ENCODE data around the gene TRIM13. TPM values are rescaled to one million over a fixed set of nuclear protein-coding genes. Genes with fewer than 3 reads are reported as not detected.
A peak's percentile ranks its signal among the peaks of the same experiment; 100 is the strongest.

TRIM13 gene
- total and polyA plus RNA-seq, 2 donors (not counting 1 experiment from before 2014, with no cell fraction given): 21.1 to 24.4 TPM

GRCh38 chr13:50033725-50034124 lies 36.9 kb downstream of the TRIM13 start:
- Histone ChIP-seq H3K4me1 (ENCODE audit: control insufficient read depth, extremely low read depth, insufficient read depth, low read length) (peaks cover 2% of the 10 kb centered on the region), H3K27ac (ENCODE audit: insufficient read depth, low read length) (no peak overlapping the region), H3K4me3 (replicated peaks in 1 of 4; ENCODE audit: control extremely low read depth in 1 of 4, insufficient read depth in 1 of 4, low read depth in 3 of 4, low read length in 4 of 4) (no peak overlapping the region), H3K9me3 (ENCODE audit: control insufficient read depth, insufficient read depth, low read depth, low read length) (no peaks in the 10 kb centered on the region), H3K79me2 (ENCODE audit: control insufficient read depth, insufficient read depth, low read length) (no peaks in the 10 kb centered on the region), H3K27me3 (ENCODE audit: control insufficient read depth, insufficient read depth, low read length) (no peaks in the 10 kb centered on the region), H2AFZ (ENCODE audit: low read length) (no peak overlapping the region), H3K9ac (ENCODE audit: insufficient read depth, low read length) (no peak overlapping the region), H3K4me2 (ENCODE audit: extremely low read depth, insufficient read depth, low read length) (no peak overlapping the region), H3K36me3 (ENCODE audit: control insufficient read depth, insufficient read depth, low read length) (no peaks in the 10 kb centered on the region), H4K20me1 (ENCODE audit: control insufficient read depth, extremely low read depth, insufficient read depth, low read length) (no peaks in the 10 kb centered on the region)
- TF ChIP-seq, protein P1, sequence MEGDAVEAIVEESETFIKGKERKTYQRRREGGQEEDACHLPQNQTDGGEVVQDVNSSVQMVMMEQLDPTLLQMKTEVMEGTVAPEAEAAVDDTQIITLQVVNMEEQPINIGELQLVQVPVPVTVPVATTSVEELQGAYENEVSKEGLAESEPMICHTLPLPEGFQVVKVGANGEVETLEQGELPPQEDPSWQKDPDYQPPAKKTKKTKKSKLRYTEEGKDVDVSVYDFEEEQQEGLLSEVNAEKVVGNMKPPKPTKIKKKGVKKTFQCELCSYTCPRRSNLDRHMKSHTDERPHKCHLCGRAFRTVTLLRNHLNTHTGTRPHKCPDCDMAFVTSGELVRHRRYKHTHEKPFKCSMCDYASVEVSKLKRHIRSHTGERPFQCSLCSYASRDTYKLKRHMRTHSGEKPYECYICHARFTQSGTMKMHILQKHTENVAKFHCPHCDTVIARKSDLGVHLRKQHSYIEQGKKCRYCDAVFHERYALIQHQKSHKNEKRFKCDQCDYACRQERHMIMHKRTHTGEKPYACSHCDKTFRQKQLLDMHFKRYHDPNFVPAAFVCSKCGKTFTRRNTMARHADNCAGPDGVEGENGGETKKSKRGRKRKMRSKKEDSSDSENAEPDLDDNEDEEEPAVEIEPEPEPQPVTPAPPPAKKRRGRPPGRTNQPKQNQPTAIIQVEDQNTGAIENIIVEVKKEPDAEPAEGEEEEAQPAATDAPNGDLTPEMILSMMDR (conservative IDR thresholded peaks at IDR 0.05 in 1 of 2, IDR thresholded peaks at IDR 0.05 in 1 of 2; ENCODE audit: low read depth in 1 of 2, low read length in 2 of 2): no peak
- TF ChIP-seq EZH2 (IDR thresholded peaks at IDR 0.05; ENCODE audit: low read length, missing control alignments): no peak
- peak; percentile 55 to 61 for DNase-seq (ENCODE audit: low read depth in 2 of 2)

DNA sequence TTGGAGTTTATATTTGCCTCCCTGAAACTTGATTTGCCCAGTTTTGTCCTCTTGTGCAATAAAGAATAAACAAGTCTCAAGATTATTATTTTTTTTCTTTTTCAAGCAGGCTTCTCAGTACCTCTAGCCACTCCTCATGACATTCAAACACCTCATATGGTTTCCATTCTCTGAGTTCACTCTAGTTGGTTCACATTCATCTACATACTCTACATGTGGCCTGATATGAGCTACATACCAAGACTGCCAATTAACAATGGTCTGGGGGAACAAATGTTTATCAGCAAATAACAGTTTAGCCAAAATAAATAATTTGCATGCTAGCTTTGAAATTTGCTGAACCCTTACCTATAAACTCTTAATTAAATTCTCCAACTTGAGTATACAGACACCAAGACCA lies 40.9 kb downstream of the TRIM13 start:
- no peaks in the 10 kb centered on the region for H3K79me2 ChIP-seq (ENCODE audit: control insufficient read depth, insufficient read depth, low read length)
- no peak overlapping the region for H3K4me3 ChIP-seq (replicated peaks in 1 of 4; ENCODE audit: control extremely low read depth in 1 of 4, insufficient read depth in 1 of 4, low read depth in 3 of 4, low read length in 4 of 4)
- no peaks in the 10 kb centered on the region for H3K9me3 ChIP-seq (ENCODE audit: control insufficient read depth, insufficient read depth, low read depth, low read length)
- H3K27ac ChIP-seq (ENCODE audit: insufficient read depth, low read length): no peak overlapping the region
- H3K4me1 ChIP-seq (ENCODE audit: control insufficient read depth, extremely low read depth, insufficient read depth, low read length): peaks cover 2% of the 10 kb centered on the region
- no peak for DNase-seq (ENCODE audit: low read depth in 2 of 2)
- no peaks in the 10 kb centered on the region for H4K20me1 ChIP-seq (ENCODE audit: control insufficient read depth, extremely low read depth, insufficient read depth, low read length)
- H3K4me2 ChIP-seq (ENCODE audit: extremely low read depth, insufficient read depth, low read length): no peak overlapping the region
- H3K36me3 ChIP-seq (ENCODE audit: control insufficient read depth, insufficient read depth, low read length): no peaks in the 10 kb centered on the region
- H3K9ac ChIP-seq (ENCODE audit: insufficient read depth, low read length): no peak overlapping the region
- no peaks in the 10 kb centered on the region for H3K27me3 ChIP-seq (ENCODE audit: control insufficient read depth, insufficient read depth, low read length)
- H2AFZ ChIP-seq (ENCODE audit: low read length): no peak overlapping the region
- TF ChIP-seq EZH2 (IDR thresholded peaks at IDR 0.05; ENCODE audit: low read length, missing control alignments): no peak
- TF ChIP-seq, protein P1 (conservative IDR thresholded peaks at IDR 0.05 in 1 of 2, IDR thresholded peaks at IDR 0.05 in 1 of 2; ENCODE audit: low read depth in 1 of 2, low read length in 2 of 2): no peak

DNA sequence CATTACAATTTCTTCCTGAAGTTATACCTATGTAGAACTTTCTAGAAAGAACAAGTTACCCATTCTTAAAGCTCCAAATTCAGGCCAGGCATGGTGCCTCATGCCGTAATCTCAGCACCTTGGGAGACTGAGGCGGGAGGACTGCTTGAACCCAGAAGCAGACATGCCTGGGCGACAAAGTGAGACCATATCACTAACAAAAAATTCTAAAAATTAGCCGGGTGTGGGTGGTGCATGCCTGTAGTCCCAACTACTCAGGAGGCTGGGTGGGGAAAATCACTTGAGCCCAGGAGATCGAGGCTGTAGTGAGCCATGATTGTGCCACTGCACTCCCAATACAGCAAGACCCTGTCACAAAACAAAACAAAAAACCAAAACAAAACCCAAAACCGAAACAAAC lies 41.4 kb downstream of the TRIM13 start:
- H3K4me2 ChIP-seq (ENCODE audit: extremely low read depth, insufficient read depth, low read length): no peak overlapping the region
- no peak overlapping the region for H3K4me3 ChIP-seq (replicated peaks in 1 of 4; ENCODE audit: control extremely low read depth in 1 of 4, insufficient read depth in 1 of 4, low read depth in 3 of 4, low read length in 4 of 4)
- H3K27ac ChIP-seq (ENCODE audit: insufficient read depth, low read length): no peak overlapping the region
- H3K9ac ChIP-seq (ENCODE audit: insufficient read depth, low read length): no peak overlapping the region
- no peaks in the 10 kb centered on the region for H3K36me3 ChIP-seq (ENCODE audit: control insufficient read depth, insufficient read depth, low read length)
- H3K4me1 ChIP-seq (ENCODE audit: control insufficient read depth, extremely low read depth, insufficient read depth, low read length): peaks cover 2% of the 10 kb centered on the region
- no peaks in the 10 kb centered on the region for H3K9me3 ChIP-seq (ENCODE audit: control insufficient read depth, insufficient read depth, low read depth, low read length)
- no peaks in the 10 kb centered on the region for H3K79me2 ChIP-seq (ENCODE audit: control insufficient read depth, insufficient read depth, low read length)
- DNase-seq (ENCODE audit: low read depth in 2 of 2): no peak
- H2AFZ ChIP-seq (ENCODE audit: low read length): no peak overlapping the region
- no peaks in the 10 kb centered on the region for H3K27me3 ChIP-seq (ENCODE audit: control insufficient read depth, insufficient read depth, low read length)
- TF ChIP-seq, protein P1 (conservative IDR thresholded peaks at IDR 0.05 in 1 of 2, IDR thresholded peaks at IDR 0.05 in 1 of 2; ENCODE audit: low read depth in 1 of 2, low read length in 2 of 2): no peak
- no peak for TF ChIP-seq EZH2 (IDR thresholded peaks at IDR 0.05; ENCODE audit: low read length, missing control alignments)
- no peaks in the 10 kb centered on the region for H4K20me1 ChIP-seq (ENCODE audit: control insufficient read depth, extremely low read depth, insufficient read depth, low read length)

All from fibroblast of lung (primary cell).